Dendritic cell treated with granulocyte-macrophage colony-stimulating factor and Interleukin-4, amounts not matched to agents 40 ng/mL and 50 ng/mL, for 4 days (primary cell): ENCODE data around the gene KRT76.

ENCODE experiments used
- H3K27ac Mint-ChIP-seq: one replicate; pipeline ENCODE4 v1.8.0; 2022; ENCODE audit warnings: mild to moderate bottlenecking, mixed read lengths
- H3K27me3 Mint-ChIP-seq: one replicate; pipeline ENCODE4 v1.8.0; 2022; ENCODE audit warnings: mild to moderate bottlenecking, mixed read lengths
- H3K36me3 Mint-ChIP-seq: one replicate; pipeline ENCODE4 v1.8.0; 2022; ENCODE audit warnings: low read depth, mixed read lengths
- H3K4me1 Mint-ChIP-seq: one replicate; pipeline ENCODE4 v1.8.0; 2022; ENCODE audit warnings: low read depth, mixed read lengths
- H3K4me3 Mint-ChIP-seq: one replicate; pipeline ENCODE4 v1.8.0; 2022; ENCODE audit warnings: mild to moderate bottlenecking, moderate library complexity, mixed read lengths
- H3K9me3 Mint-ChIP-seq: one replicate; pipeline ENCODE4 v1.8.0; 2022; ENCODE audit warnings: mixed read lengths
- intact Hi-C: fragments of 100-400 bp; cut with micrococcal nuclease; formaldehyde crosslinking; loops from one replicate; pipeline ENCODE4 v1.15.0; 2022

Gene KRT76

DNA sequence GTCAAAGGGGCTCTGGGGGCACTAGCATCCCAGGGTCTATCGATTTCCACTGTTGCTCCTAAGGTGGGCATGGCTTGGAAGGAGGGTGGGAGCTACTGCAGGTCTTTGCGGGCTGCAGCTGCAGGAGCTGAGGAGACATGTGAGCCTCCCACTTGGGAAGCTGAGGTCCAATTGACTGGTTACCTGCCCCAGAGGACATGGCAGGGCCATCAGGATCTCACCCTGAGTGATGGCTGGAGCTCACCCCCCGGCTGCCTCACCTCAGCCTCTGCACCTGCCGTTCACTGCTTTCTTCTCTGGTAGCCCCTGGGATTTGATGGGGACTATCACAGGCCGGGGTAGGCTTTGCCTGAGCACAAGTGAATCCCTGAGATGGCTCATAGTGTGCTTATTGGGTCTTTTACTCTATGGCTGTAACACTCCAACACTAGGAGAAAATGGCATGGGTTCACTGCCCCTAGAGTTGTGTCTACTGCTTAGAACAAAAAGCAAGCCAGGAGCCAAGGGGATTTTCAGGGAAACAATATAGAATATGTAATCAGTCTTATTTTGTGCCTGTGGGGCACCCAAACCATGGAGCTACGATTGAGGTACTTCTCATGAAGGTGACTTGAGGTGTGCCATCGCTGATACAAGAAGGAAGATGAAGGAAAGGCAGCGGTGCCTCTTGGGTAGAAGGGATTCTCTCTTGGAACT, 40.0 kb upstream of the KRT76 start:
- H3K36me3 Mint-ChIP-seq = no peaks in the 10 kb centered on the region
- no peak overlapping the region for H3K27ac Mint-ChIP-seq
- no peak overlapping the region for H3K4me3 Mint-ChIP-seq

DNA sequence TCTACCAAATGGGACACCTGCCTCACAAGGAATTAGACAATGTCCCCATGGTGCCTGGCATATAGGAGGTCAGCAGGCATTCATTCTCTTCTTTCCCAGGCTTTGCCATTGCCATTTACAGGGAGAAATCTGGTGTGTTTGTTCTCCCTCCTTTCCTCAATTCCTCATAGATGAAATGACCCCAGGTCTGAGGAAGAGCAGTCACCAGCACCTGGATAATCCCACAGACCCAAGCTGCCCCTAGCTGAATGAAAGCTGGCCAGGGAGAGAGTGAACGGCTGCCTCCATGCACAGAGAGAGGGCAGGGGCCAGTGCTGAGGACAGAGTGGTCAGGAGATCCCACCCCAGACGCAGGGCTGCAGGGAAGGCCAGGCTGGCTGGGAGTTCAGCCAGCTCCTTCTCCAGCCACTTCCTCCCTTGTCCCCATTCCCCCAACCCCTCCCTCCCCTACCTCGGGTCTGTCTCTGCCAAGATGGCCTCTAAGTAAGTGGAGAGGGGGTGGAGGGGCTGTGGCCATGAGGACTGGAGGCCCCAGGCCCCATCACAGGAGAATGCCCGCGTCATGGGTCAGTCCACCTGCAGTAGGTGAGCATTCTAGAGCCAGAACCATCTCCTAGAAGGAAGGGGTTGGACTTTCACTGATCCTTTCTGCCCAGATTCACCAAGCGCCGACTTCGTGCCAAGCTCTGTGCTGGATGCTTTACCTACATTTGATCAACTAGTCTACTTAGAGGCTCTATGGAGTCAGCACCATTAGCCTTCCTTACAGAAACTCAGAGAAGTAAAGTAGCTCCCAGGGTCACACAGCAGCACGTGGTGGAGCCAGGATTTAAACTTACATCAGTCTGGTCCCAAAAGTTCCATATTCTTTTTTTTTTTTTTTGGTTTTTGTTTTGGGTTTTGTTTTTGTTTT, 38.8 kb upstream of the KRT76 start:
- intact Hi-C loops = no loop called here
- H3K4me1 Mint-ChIP-seq = no peaks in the 10 kb centered on the region
- H3K4me3 Mint-ChIP-seq = no peak overlapping the region
- H3K9me3 Mint-ChIP-seq = no peaks in the 10 kb centered on the region
- H3K27ac Mint-ChIP-seq = no peak overlapping the region
- peaks cover 7% of the 10 kb centered on the region for H3K27me3 Mint-ChIP-seq
- H3K36me3 Mint-ChIP-seq = no peaks in the 10 kb centered on the region

More for the DNA sequence above, 40.0 kb upstream of the KRT76 start:
- Mint-ChIP-seq H3K9me3 (no peaks in the 10 kb centered on the region), H3K4me1 (no peaks in the 10 kb centered on the region), H3K27me3 (peaks cover 9% of the 10 kb centered on the region)
- intact Hi-C loops = no loop called here

- intact Hi-C loops = no loop called here
- Mint-ChIP-seq H3K9me3 (no peaks in the 10 kb centered on the region), H3K4me1 (no peaks in the 10 kb centered on the region), H3K36me3 (no peaks in the 10 kb centered on the region), H3K27me3 (peaks cover 7% of the 10 kb centered on the region), H3K27ac (no peak overlapping the region), H3K4me3 (no peak overlapping the region)
Observed at GRCh38 chr12:52815161-52815560, 38.0 kb upstream of the KRT76 start.

DNA sequence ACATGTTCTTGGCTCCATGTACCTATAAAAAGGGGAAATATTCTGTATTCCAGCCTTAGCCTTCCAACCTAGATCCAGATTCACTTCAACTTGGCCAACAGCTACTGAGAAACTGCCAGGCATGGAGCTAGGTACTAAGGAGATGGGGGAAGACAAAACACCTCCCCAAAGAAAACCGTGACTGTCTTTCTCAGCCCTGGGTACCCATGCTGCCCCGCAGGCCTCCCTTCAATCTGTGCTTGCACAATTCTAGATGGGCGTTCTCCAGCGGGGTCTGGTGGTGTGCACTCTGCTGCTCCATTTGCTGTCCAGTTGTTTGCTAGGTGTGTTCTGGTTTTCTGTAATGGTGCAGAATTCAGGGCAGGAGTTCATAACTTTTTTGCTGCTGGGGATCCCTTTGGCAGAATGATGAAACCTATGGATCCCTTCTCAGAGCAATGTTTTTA, 37.6 kb upstream of the KRT76 start:
- intact Hi-C loops = no loop called here
- Mint-ChIP-seq H3K27ac (no peak overlapping the region), H3K4me3 (no peak overlapping the region)

DNA sequence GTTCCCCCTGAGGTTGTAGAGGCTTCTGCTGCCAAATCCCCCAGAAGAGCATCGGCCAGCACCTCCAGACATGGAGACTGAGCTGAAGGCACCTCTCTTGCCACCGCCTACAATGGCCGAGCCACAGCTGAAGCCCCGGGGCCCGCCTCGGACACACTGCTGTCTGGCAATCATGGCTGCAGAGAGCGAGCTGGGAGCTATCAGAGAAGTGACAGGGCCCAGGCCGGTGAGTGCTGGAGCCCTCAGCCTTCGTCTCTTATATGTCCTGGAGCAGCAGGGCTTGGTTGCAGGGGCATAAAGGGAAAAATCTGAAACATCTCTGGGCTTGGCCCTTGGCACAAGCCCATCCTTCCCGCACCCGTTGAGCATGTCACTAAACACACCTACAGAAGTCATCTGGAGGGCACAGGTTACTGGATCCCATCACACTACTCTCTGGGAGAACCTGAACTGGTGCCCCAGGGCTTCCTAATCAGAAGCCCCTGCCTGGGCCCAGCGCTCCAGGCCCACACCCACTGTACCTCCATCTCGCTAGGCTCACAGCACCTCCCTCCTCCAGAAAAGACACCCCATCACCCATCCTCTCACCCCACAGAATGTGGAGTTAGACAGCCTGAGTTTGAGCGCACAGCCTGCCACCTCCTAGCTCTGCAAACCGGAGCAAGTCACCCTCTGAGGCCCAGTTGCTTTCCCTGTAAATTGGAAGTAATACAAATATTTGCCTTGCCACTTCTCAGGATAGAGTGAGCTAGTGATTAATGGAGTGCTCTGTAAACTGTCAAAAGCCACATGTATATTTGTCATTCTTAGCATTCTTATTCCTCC, 37.0 kb upstream of the KRT76 start, which contains the start of gene KRT4:
TSS of gene KRT4 (minus strand) at position 232 of the 825 bp plus-strand sequence. CDS start at position 174, 58 bp downstream.
- Mint-ChIP-seq H3K9me3 (no peaks in the 10 kb centered on the region), H3K4me1 (no peaks in the 10 kb centered on the region), H3K27ac (no peak within 1 kb of the TSS), H3K36me3 (no peaks in the 10 kb centered on the region), H3K4me3 (no peak within 1 kb of the TSS), H3K27me3 (peaks cover 6% of the 10 kb centered on the region)
- intact Hi-C loops = no loop called here

More for the DNA sequence above, 37.6 kb upstream of the KRT76 start:
- Mint-ChIP-seq H3K9me3 (no peaks in the 10 kb centered on the region), H3K27me3 (peaks cover 6% of the 10 kb centered on the region), H3K36me3 (no peaks in the 10 kb centered on the region), H3K4me1 (no peaks in the 10 kb centered on the region)

GRCh38 chr12:52813203-52813819, 36.2 kb upstream of the KRT76 start:
- Mint-ChIP-seq H3K27me3 (peaks cover 3% of the 10 kb centered on the region), H3K4me1 (no peaks in the 10 kb centered on the region), H3K27ac (no peak overlapping the region), H3K9me3 (no peaks in the 10 kb centered on the region), H3K4me3 (no peak overlapping the region), H3K36me3 (no peaks in the 10 kb centered on the region)
- intact Hi-C loops = no loop called here

GRCh38 chr12:52812749-52813148, 35.6 kb upstream of the KRT76 start:
- Mint-ChIP-seq H3K4me3 (no peak overlapping the region), H3K4me1 (no peaks in the 10 kb centered on the region), H3K27ac (no peak overlapping the region), H3K9me3 (no peaks in the 10 kb centered on the region), H3K27me3 (peaks cover 4% of the 10 kb centered on the region), H3K36me3 (no peaks in the 10 kb centered on the region)
- intact Hi-C loops = no loop called here

DNA sequence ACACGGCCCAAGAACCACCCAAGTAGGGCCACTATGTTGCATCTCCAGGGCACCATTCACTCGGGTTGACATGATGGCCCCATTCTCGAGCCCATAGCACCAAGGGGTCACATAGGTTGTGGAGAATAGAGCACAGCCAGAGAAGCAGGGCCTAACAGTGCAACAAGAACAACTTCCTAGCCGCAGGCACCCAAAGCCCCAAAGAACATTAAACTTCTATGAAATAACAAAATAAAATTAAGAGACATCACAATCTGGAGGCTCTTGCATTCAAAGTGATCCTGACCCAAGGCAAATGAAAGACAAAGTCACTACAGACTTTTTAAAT, 34.9 kb upstream of the KRT76 start:
- H3K27ac Mint-ChIP-seq = no peak overlapping the region
- H3K9me3 Mint-ChIP-seq = no peaks in the 10 kb centered on the region
- H3K4me3 Mint-ChIP-seq = no peak overlapping the region
- intact Hi-C loops = no loop called here
- no peaks in the 10 kb centered on the region for H3K36me3 Mint-ChIP-seq
- H3K27me3 Mint-ChIP-seq = peaks cover 7% of the 10 kb centered on the region
- H3K4me1 Mint-ChIP-seq = no peaks in the 10 kb centered on the region

DNA sequence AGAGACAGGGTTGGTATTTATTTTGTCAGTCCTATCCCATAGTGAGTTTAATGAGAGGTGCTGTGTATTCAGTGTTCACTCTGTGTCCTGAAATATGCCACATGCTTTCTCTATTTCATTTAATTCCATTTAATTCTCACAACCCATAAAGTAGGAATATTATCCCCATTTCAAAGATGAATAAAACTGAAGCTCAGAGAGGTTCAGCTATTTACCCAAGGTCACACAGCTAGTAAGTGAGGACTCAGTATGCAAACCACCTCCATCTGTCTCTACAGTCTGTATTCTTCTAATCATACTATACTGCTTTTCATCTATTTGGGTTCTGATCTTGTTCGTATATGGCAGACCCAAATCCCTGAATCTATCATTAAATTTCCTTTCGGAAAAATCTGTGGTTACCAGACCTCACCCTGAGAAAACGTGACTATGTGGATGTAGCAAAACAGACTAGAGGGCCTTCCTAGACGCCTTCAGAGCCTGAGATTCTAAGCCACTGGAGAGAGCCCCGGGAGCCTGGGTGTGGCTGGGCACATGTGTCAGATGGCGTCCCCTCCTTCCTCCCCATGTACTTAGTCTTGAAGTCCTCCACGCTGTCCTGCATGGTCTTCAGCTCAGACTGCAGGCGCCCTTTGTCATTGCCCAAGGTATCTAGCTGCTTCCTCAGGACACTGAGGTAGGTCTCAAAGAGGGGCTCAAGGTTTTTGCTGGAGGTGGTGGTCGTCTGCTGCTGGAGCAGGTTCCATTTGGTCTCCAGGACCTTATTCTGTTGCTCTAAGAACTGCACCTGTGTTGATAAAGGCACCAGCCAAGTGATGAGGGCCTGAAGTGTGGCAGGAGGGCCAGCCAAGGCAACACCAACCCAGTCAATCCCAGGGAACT, 34.3 kb upstream of the KRT76 start:
- Mint-ChIP-seq H3K27me3 (peaks cover 7% of the 10 kb centered on the region), H3K4me1 (no peaks in the 10 kb centered on the region), H3K36me3 (no peaks in the 10 kb centered on the region), H3K4me3 (no peak overlapping the region), H3K27ac (no peak overlapping the region), H3K9me3 (no peaks in the 10 kb centered on the region)
- intact Hi-C loops = no loop called here

GRCh38 chr12:52810554-52810953, 33.4 kb upstream of the KRT76 start:
- H3K27ac Mint-ChIP-seq = no peak overlapping the region
- no peaks in the 10 kb centered on the region for H3K9me3 Mint-ChIP-seq
- peaks cover 7% of the 10 kb centered on the region for H3K27me3 Mint-ChIP-seq
- no peaks in the 10 kb centered on the region for H3K4me1 Mint-ChIP-seq
- no peaks in the 10 kb centered on the region for H3K36me3 Mint-ChIP-seq
- intact Hi-C loops = no loop called here
- no peak overlapping the region for H3K4me3 Mint-ChIP-seq

GRCh38 chr12:52809166-52809565, 32.0 kb upstream of the KRT76 start:
- intact Hi-C loops = no loop called here
- H3K4me1 Mint-ChIP-seq = no peaks in the 10 kb centered on the region
- H3K27me3 Mint-ChIP-seq = peaks cover 7% of the 10 kb centered on the region
- no peak overlapping the region for H3K4me3 Mint-ChIP-seq
- H3K36me3 Mint-ChIP-seq = no peaks in the 10 kb centered on the region
- no peaks in the 10 kb centered on the region for H3K9me3 Mint-ChIP-seq
- no peak overlapping the region for H3K27ac Mint-ChIP-seq

DNA sequence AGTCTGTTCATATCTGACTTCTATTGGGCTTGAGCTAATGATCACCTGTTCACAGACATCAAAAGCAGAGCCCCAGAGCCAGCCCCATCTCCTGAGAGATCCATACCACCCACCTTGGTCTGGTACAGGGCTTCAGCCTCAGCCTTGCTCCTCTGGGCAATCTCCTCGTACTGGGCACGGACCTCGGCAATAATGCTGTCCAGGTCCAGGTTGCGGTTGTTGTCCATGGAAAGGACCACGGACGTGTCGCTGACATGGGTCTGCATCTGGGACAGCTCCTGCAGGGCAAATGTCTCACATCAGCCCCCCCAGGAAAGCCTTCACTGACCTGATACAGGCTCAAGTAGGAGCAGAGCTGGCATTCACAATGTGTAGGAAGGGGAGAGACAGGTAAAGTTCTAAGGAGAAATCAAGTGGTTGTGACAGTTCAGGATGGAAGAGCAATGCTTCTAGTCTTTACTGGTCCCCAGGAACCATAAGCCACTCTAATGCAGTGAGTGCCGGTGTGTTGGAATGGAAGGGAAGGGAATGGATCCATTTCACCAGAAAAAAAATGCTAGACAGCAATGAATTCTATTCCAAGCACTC, 31.5 kb upstream of the KRT76 start:
- Mint-ChIP-seq H3K4me1 (no peaks in the 10 kb centered on the region), H3K9me3 (no peaks in the 10 kb centered on the region), H3K27ac (no peak overlapping the region), H3K4me3 (no peak overlapping the region), H3K27me3 (peaks cover 7% of the 10 kb centered on the region), H3K36me3 (no peaks in the 10 kb centered on the region)
- intact Hi-C loops = no loop called here
